Measurements from ENCODE around the gene CMSS1.

CMSS1 gene

GRCh38 chr3:99961756-99962515 is 144.3 kb downstream of the CMSS1 start:
- H3K4me1 ChIP-seq (ENCODE audit: control insufficient read depth, insufficient read depth, low read length): 0 out of 2 replicates have a peak, but pooled peaks cover 6% of the 10 kb centered on the region
- H3K36me3 ChIP-seq (ENCODE audit: control insufficient read depth in 2 of 2, insufficient read depth in 1 of 2, low read length in 2 of 2): no peaks in the 10 kb centered on the region
- H3K4me3 ChIP-seq (ENCODE audit: low read depth, low read length): no peak overlapping the region
- TF ChIP-seq PRDM6 (tag by site-specific recombination; IDR thresholded peaks at IDR 0.05) (peak; percentile 47; the same call in 1 of the 2 replicates), ZNF600 (tag by site-specific recombination; IDR thresholded peaks at IDR 0.05) (no peak), EGR2 (tag by site-specific recombination; IDR thresholded peaks at IDR 0.05; ENCODE audit: low read depth) (peak; percentile 67), SP7 (tag by site-specific recombination; IDR thresholded peaks at IDR 0.05) (peak; percentile 70), ZNF10 (tag by site-specific recombination; IDR thresholded peaks at IDR 0.05) (0 out of 2 replicates have a peak, but pooled peaks have one; percentile 68), ZFHX2 (tag by site-specific recombination; conservative IDR thresholded peaks at IDR 0.05) (peak; percentile 50; the same call in 1 of the 2 replicates)
- CTCF ChIA-PET: interaction anchor here (0.5 to 0.8 kb wide), 2 partner anchors 107 to 119 kb away, joined by 3 read pairs; no protein-coding TSS in a partner anchor
- no peak overlapping the region for H3K27ac ChIP-seq (ENCODE audit: extremely low read depth, low read depth, low read length)
- POLR2A ChIA-PET: no interaction called here
- H3K9me3 ChIP-seq (ENCODE audit: control insufficient read depth, insufficient read depth, low read depth, low read length): no peaks in the 10 kb centered on the region

GRCh38 chr3:99962703-99963102 is 145.0 kb downstream of the CMSS1 start:
- Histone ChIP-seq H3K4me3 (ENCODE audit: low read depth, low read length) (no peak overlapping the region), H3K27ac (ENCODE audit: extremely low read depth, low read depth, low read length) (no peak overlapping the region), H3K4me1 (ENCODE audit: control insufficient read depth, insufficient read depth, low read length) (0 out of 2 replicates have a peak, but pooled peaks cover 6% of the 10 kb centered on the region), H3K9me3 (ENCODE audit: control insufficient read depth, insufficient read depth, low read depth, low read length) (no peaks in the 10 kb centered on the region), H3K36me3 (ENCODE audit: control insufficient read depth in 2 of 2, insufficient read depth in 1 of 2, low read length in 2 of 2) (no peaks in the 10 kb centered on the region)
- TF ChIP-seq PRDM6 (tag by site-specific recombination; IDR thresholded peaks at IDR 0.05): no peak
- ChIA-PET POLR2A (no interaction called here), CTCF (interaction anchor here (0.5 kb wide), 1 partner anchor 119 kb away, joined by 3 read pairs; no protein-coding TSS in a partner anchor)

- Histone ChIP-seq H3K27ac (ENCODE audit: extremely low read depth, low read depth, low read length) (no peak overlapping the region), H3K36me3 (ENCODE audit: control insufficient read depth in 2 of 2, insufficient read depth in 1 of 2, low read length in 2 of 2) (no peaks in the 10 kb centered on the region), H3K4me1 (ENCODE audit: control insufficient read depth, insufficient read depth, low read length) (0 out of 2 replicates have a peak, but pooled peaks cover 6% of the 10 kb centered on the region), H3K4me3 (ENCODE audit: low read depth, low read length) (no peak overlapping the region), H3K9me3 (ENCODE audit: control insufficient read depth, insufficient read depth, low read depth, low read length) (no peaks in the 10 kb centered on the region)
- ChIA-PET CTCF (interaction anchor here (0.6 kb wide), 1 partner anchor 65 kb away, joined by 5 read pairs; no protein-coding TSS in a partner anchor), POLR2A (no interaction called here)
- peak; percentile 86 for TF ChIP-seq PRDM6 (tag by site-specific recombination; IDR thresholded peaks at IDR 0.05)
- TF ChIP-seq ZBTB6 (tag by site-specific recombination; IDR thresholded peaks at IDR 0.05): no peak
These were observed 147.4 kb downstream of the CMSS1 start for GRCh38 chr3:99965077-99965476.
